Activated CD4-positive, alpha-beta T cell treated with anti-CD3 and anti-CD28 coated beads, Interleukin-2, amount 50 U/mL, for 4 hours (primary cell): ENCODE results near the gene DCST1.

Experiments used
- DNase-seq, 2 experiments: peaks; one replicate each; pipeline ENCODE4 v3.0.0-alpha.2; 2020

Gene DCST1

DNA sequence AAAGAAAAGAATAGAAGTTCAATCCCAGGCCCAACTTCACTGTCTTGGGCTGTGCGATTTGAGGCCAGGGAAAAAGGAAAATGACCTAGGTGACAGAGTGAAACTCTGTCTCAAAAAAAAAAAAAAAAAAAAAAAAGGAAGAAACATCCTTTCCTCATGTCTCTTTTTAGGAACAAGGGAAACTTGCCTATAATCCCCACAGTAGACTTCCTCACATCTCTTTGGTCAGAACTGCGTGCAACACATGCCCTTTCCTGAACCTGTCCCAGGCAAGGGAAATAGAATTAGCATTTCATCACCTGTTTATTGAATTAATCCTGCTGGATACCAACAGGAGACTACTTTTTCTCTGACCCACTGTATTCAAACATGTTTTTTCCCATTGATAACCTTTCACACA lies 2.3 kb downstream of the DCST1 start:
- no peak for DNase-seq

GRCh38 chr1:155037043-155037442 lies 3.4 kb downstream of the DCST1 start:
- no peak for DNase-seq

- DNase-seq: no peak
Observed at GRCh38 chr1:155037851-155038441, 4.3 kb downstream of the DCST1 start.

GRCh38 chr1:155038602-155039307 lies 5.1 kb downstream of the DCST1 start:
- no peak for DNase-seq

DNA sequence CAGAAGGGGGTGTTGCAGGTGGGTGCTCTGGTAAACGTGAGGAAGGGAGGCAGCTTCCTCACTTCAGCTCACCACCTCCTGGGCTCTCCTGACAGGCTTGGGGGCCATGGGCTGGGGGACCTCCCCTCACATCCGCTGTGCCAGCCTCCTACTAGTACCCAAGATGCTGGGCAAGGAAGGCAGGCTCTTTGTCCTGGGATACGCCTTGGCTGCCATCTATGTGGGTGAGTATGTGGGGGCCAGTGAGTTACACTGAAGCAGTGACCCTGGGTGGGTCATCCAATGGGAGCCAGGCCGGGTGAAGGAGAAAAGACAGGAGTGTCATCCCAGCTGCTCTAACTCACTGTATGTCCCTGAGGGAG lies 5.7 kb downstream of the DCST1 start:
- DNase-seq: no peak

DNA sequence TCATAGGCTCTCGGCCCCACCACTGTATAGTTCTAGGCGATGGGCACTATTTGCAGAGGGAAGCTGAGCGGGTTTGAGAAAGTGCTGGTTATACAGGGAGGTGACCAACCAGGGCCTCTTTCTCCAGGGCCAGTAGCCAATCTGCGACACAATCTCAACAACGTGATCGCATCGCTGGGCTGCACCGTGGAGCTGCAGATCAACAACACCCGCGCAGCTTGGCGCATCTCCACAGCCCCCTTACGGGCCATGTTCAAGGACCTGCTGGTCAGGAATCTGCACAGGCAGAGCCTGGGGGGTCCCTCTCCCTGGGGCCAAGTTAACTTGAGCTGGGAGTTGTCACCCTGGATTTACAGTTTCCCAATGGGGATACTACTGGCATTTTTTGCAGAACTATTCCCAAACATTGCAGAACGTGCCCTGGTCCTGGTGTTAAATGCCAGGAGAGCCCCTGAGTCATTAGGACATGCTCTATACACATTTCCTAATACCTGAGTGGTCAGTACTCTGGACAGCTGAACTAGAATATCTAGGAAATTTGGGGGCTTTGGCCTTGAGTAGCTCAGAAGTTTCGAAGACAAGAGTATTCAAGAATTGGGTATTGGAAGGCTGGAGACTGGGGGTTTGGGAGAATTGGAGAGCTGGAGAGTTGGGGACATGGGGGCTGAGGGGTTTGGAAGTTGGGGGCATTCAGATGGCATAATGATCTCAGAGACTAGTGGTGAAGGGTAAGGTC lies 6.9 kb downstream of the DCST1 start:
- DNase-seq: no peak

- DNase-seq: no peak
Observed at GRCh38 chr1:155042789-155043188, 9.2 kb downstream of the DCST1 start.

GRCh38 chr1:155043301-155043702 lies 9.7 kb downstream of the DCST1 start:
- no peak for DNase-seq

DNA sequence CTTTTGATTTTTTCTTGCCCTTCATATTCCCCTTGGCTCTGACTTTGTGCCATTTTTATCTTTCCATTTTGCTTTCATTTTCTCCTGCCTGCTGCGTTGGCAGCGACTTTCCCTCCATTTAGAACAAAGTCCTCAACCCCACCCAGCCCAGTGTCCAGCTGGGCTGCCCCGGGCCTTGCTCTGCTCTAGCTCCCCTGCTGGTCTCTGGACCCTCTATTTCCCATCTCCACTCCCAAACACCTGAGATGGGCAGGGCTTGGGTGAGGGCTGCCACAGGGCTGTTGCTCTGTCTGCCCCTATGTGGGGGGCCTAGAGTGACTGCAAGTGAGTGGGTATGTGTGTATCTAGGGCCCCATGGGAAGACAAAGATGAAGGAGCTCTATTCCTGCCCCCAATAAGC lies 10.2 kb downstream of the DCST1 start:
- no peak for DNase-seq

- no peak for DNase-seq
Observed at GRCh38 chr1:155044365-155044764, 10.7 kb downstream of the DCST1 start.

GRCh38 chr1:155044812-155045657 lies 11.4 kb downstream of the DCST1 start:
- DNase-seq: peak; percentile 48 to 52

DNA sequence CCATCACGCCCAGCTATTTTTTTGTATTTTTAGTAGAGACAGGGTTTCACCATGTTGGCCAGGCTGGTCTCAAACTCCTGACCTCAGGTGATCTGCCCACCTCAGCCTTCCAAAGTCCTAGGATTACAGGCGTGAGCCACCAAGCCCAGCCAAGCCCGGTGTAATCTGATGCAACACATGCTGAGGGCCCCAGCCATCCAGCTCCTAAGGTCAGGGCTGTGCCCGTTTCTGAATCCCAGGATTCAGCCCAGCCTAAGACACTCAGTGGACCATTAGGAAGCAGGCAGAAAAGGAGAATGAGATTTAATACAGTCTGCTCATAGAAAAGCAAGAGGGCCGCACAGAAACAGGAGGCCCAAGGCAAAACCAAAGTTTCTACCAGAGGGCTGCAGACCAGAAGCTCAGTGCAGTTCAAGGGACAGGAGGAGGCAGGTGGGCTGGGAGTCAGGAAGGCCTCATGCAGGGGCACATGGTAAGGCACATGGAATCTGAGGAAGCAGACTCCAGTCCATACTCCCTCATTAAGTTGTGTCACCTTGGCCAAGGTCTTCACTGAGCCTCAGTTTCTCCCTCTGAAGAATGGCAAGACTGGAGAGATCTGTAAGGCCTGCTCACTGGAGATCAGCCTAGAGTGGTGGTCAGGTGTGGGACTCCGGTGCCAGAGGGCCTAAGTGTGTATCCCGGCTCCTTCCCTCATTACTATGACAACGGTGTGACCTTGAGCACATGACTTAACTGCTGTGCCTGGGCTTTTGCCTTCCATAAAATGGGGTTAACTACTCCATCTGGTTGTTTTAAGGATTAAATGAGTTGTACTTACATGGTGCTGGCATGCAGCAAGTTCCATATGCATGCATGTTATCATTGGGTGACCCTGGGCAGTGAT lies 15.1 kb downstream of the DCST1 start:
- no peak for DNase-seq

GRCh38 chr1:155049651-155050559 lies 16.3 kb downstream of the DCST1 start:
- no peak for DNase-seq

- DNase-seq: peak; percentile 68 to 72
Observed at GRCh38 chr1:155050560-155051341, 17.1 kb downstream of the DCST1 start, which contains the start of gene ADAM15. TSS of gene ADAM15 (plus strand) at chr1:155051316. CDS start at chr1:155051387, 71 bp downstream.

DNA sequence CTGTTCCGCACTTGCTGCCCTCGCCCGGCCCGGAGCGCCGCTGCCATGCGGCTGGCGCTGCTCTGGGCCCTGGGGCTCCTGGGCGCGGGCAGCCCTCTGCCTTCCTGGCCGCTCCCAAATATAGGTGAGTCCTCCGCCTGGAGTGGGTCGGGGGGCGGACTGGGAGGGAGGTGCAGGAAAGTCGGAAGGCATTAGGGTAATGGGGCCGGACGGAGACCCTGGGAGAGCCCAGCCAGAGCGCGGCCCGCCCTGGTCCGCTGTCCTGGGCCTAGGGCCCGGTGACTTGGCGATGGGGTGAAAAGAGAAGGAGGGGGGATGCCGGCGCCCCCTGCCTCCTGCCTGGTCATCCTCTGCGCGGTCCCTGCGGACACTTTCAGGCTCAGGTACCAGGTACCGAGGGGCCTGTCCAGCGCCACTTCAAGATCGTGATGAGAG lies 17.7 kb downstream of the DCST1 start:
- DNase-seq: no peak

- peak; percentile 34 to 44 for DNase-seq
Observed at GRCh38 chr1:155051777-155052398, 18.3 kb downstream of the DCST1 start.

DNA sequence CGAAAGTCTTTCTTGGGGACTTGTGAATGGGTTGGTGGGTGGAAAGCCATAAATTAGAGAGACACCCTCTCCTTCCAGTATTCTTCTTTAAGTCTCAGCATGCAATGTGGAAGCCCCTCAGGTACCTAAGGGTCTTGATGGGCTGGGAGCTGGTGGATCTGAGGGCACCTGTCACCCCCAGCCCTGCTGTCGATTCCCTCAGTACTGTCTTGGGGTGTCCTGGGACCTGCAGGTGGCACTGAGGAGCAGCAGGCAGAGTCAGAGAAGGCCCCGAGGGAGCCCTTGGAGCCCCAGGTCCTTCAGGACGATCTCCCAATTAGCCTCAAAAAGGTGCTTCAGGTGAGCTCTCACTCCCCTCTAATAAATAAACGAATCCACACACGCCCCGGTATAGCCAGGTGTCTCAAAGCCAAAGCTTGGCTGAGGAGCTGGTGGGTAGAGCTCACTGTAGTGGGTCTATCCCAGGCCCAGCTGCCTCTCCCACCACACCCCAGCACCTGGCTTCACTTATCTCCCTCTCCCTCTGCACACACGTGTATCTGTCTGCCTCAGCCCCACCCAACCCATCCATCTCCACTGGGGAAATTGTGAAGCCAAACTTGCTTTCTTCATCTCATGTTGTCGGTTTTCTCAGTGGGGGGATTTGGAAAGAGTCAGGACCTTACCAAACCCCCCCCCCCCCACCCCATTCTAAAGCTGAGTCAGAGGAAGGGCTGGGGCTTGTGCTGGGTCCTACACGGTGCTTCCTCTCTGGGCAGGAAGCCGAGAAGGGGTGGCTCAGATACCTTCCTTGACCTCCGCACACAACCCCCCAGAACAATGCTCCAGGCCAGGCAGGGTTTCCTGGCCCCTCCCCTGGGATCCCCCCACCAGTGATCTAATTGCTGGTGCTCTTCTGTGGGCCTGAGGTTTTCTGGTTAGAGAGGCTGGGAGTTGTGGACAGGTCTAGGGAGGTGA lies 19.1 kb downstream of the DCST1 start:
- DNase-seq: no peak

- DNase-seq: no peak
Observed at GRCh38 chr1:155053531-155054105, 20.0 kb downstream of the DCST1 start.
